GM20431 (cell line): ENCODE results near the gene LCK.
"Not testable (repeated sequence)": the region's sequence is repeated elsewhere in the genome, so short reads cannot be mapped to it uniquely, and the experiment has no call there.

ENCODE experiments used
- in situ Hi-C: fragments of 300-500 bp; cut with MseI, MboI; formaldehyde crosslinking; loops from one replicate; pipeline ENCODE4 v1.15.0; 2020; ENCODE audit warnings: low sequenced_read_pairs; ENCODE audit not compliant: unreplicated experiment

Gene LCK

GRCh38 chr1:32239337-32239736, 11.7 kb upstream of the LCK start:
- in situ Hi-C loops: no loop called here

- in situ Hi-C loops: no loop called here
Observed at GRCh38 chr1:32239790-32240139, 11.3 kb upstream of the LCK start.

- in situ Hi-C loops: no loop called here
Observed at GRCh38 chr1:32240140-32240951, 10.7 kb upstream of the LCK start.

GRCh38 chr1:32241001-32241763, 9.9 kb upstream of the LCK start:
- in situ Hi-C loops: no loop called here

GRCh38 chr1:32242341-32242851, 8.7 kb upstream of the LCK start:
- in situ Hi-C loops: no loop called here

- in situ Hi-C loops: no loop called here
Observed at GRCh38 chr1:32246888-32247273, 4.2 kb upstream of the LCK start, which contains the start of gene FAM167B. FAM167B (plus strand) TSS chr1:32247222; CDS start chr1:32247422, 200 bp downstream.

- in situ Hi-C loops: no loop called here
Observed at GRCh38 chr1:32247452-32247851, 3.6 kb upstream of the LCK start.

GRCh38 chr1:32247983-32248889, 2.8 kb upstream of the LCK start:
- in situ Hi-C loops: no loop called here

GRCh38 chr1:32249831-32250525, 1.1 kb upstream of the LCK start:
- in situ Hi-C loops: no loop called here

- in situ Hi-C loops: no loop called here
Observed at GRCh38 chr1:32255072-32256071, 4.3 kb downstream of the LCK start.

- in situ Hi-C loops: no loop called here
Observed at GRCh38 chr1:32256473-32257226, 5.6 kb downstream of the LCK start.

- in situ Hi-C loops: no loop called here
Observed at GRCh38 chr1:32257227-32257508, 6.1 kb downstream of the LCK start.

GRCh38 chr1:32263236-32263593, 12.2 kb downstream of the LCK start:
- in situ Hi-C loops: not testable (repeated sequence)

GRCh38 chr1:32263744-32264143, 12.7 kb downstream of the LCK start:
- in situ Hi-C loops: no loop called here

- in situ Hi-C loops: no loop called here
Observed at GRCh38 chr1:32265846-32266245, 14.8 kb downstream of the LCK start.

GRCh38 chr1:32266921-32267591, 16.0 kb downstream of the LCK start:
- in situ Hi-C loops: no loop called here

GRCh38 chr1:32269744-32270143, 18.7 kb downstream of the LCK start:
- in situ Hi-C loops: no loop called here
